ENCODE results near the gene SLC35A1.
"Not testable (repeated sequence)": the region's sequence is repeated elsewhere in the genome, so short reads cannot be mapped to it uniquely, and the experiment has no call there.

SLC35A1 gene

DNA sequence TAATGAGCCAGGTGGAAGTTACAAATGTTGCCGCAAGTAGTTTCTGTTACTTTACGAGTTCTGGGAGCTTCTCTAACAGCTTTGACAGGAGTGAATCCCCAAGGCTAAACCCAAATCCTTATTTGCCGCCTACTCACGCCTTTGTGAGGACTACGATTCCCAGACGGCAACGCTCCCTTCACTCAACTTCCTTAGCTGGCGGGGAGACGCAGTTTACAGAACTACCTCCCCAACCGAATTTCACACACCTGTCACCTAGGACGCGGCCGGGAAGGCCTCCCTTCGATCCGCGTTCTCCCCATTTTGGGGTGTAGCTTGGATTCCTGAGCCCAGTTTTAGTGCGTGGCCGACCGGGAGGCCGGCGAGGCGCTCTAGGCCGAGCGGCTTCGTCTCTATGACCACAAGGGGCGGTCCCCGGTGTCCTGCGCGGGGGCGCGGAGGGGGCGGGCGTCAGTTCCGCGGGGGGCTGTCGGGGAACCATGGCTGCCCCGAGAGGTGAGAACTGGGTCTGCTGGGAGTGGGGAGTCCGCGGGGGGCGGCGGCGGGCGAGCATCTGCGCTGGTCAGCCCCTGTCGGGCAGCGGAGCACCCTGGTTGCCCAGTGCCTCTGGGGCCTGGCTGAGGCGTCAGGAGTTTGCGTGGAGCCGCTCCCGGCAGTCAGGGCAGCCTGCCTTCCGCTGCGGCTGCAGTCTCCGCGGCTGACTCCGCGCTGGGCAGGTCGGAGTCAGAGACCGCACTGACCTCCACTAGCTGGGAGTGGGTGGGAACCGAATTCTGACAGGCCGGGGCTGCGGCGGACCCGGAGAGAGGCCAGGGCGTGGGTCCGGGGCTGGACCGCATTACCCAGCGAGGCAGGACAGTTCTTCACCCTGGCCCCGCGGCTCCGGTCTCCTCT lies at the start of gene SLC35A1:
Gene SLC35A1 (plus strand): TSS at position 450 of the 894 bp plus-strand sequence. CDS start 30 bp downstream, at position 480.
- peak; percentile 79 to 93 (median 92) for DNase-seq

- no peak for DNase-seq
Measured at GRCh38 chr6:87426789-87427188, 46.0 kb upstream of the SLC35A1 start.

DNA sequence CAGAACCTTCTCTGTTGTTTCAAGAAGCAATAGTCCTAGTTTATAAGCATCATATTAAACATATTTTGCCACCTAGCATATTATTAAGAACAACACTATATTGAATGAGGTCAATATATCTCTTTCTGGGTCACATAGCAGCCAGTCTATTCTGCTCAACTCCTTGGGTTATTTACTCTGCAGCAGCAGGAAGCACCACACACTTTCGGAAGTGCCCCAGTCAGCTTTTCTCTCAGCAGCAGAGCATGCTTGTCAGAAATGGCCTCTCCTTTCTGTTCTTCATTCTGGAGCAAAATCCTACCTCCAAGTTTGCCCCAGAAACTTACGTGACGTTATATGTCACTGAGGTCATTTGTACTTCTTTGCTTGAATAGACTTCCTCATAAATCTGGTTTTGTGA lies 42.3 kb upstream of the SLC35A1 start:
- no peak for DNase-seq

- no peak for DNase-seq
Measured at GRCh38 chr6:87431263-87431662, 41.5 kb upstream of the SLC35A1 start.

DNA sequence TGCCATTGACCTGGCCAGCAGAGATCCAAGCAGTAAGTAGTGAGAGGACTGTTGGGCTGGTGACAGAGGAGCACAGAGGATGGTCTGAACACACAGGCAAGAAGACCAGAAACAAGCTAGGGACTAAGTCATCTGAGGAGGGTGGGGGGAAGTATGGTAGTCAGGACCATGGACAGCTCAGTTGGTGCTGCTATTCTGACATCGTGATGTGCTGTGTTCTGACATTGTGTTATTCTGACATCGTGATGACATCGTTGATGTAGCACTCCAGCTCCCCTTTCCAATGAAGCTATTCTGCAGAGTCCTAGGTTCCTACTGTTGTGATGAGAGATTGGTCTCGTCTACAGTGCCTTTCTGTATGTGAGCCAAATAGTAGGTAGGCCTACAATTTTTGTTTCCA lies 36.3 kb upstream of the SLC35A1 start:
- peak; percentile 47 to 70 (median 65) for DNase-seq

DNA sequence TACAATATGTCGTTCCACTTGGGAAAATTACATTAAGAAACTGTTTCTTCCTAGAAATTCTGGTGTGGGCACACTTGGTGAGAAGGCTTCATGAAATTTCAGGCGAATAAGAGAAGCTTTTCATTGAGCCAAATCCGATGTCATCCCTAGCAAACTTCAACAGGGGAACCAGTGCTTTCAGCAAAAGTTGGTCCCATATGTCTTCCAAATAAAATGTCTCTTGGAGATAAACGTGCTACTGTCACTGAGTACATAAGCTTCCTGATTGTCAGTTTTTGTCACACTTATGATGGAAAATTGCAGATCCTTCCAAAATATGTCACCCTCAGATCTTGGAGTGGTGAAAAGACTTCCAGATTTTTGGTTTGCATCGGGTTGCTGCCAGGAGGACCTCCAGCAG lies 31.1 kb upstream of the SLC35A1 start:
- no peak for DNase-seq

DNA sequence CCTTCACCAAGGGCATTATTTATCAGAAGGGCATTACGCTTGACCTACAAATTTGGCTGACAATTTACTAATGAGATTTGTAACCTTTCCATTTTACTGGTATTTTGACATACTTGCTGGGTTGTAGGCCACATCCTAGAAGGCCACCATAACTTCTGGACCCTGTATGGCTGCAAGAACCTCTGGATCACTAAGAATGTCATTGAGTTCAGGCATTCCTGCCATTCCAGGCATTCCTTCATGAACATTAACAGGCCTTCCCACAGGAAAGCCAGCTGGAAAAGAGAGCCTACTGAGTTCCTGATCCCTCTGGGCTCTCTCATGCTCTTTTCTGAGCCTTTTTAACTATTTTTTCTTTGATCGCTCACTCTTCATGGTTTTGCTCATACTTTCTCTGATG lies 28.4 kb upstream of the SLC35A1 start:
- DNase-seq: no peak

GRCh38 chr6:87465051-87465450 lies 7.7 kb upstream of the SLC35A1 start:
- peak in 1 of 3 donors; percentile 16 for DNase-seq

GRCh38 chr6:87473419-87473903 lies 687 bp downstream of the SLC35A1 start:
- peak; percentile 18 to 34 (median 26) for DNase-seq

GRCh38 chr6:87481931-87482330 lies 9.2 kb downstream of the SLC35A1 start:
- DNase-seq: peak; percentile 35 to 72 (median 67)

- peak; percentile 45 to 67 (median 58) for DNase-seq
Measured at GRCh38 chr6:87482366-87482765, 9.6 kb downstream of the SLC35A1 start.

DNA sequence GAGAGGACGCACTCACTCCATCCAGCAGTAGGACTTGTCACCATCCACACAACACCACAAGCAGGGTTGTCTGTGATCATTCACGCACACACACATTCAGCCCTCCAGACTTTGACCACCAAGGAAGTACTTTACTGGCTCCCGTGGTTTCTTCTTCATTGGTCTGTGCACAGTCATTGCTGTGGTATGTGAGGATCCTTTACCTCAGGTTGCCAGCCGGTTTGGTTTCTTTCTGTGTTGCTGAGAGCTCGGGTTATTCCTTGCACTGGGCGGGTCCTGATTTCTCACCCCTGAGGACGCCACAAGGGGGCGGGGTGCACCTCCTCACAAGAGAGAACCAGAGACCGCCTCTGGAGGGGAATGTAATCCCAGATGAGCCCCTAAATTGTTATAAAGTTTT lies 11.2 kb downstream of the SLC35A1 start:
- peak in 2 of 3 donors; percentile 4 to 15 for DNase-seq

DNA sequence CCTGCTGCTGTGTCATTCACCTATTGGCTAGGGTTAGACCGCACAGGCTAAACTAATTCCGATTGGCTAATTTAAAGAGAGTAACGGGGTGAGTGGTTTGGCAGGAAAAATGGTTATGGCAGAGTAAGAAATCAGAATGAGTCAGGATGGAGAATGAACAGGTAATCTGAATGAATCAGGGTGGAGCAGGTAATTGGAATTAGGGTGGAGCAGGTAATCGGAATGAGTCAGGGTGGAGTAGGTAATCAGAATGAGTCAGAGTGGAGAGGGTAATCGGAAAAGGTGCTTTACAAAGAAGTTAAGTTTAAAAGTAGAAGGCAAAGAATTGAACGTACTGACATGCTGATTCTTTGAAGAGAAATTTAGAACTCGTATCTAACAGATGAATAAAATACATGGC lies 11.7 kb downstream of the SLC35A1 start:
- no peak for DNase-seq

- DNase-seq: no peak
Measured at GRCh38 chr6:87487555-87487954, 14.8 kb downstream of the SLC35A1 start.

GRCh38 chr6:87489326-87489725 lies 16.6 kb downstream of the SLC35A1 start:
- DNase-seq: not testable (repeated sequence)

- peak in 1 of 3 donors; percentile 4 for DNase-seq
Measured at GRCh38 chr6:87494761-87495422, 22.1 kb downstream of the SLC35A1 start.

DNA sequence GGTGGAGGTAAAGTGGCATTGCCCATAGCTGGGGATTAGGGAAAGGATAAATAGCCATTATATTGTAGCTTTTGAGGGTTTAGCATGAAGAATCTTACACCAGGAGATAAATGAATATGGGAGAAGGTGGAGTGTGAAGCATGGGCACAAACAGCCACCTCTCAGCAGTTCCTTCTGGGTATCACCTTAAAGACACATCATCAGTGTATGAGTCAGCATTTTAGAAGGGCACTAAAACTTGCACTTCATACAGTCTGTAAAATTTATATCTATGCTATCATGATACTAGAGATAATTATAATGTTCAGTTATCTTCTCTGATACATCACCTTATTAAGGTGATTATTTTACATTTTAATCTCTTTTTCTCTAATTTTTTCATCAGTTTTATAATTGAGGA lies 25.3 kb downstream of the SLC35A1 start:
- DNase-seq: no peak

- no peak for DNase-seq
Measured at GRCh38 chr6:87501809-87502572, 29.2 kb downstream of the SLC35A1 start.

DNA sequence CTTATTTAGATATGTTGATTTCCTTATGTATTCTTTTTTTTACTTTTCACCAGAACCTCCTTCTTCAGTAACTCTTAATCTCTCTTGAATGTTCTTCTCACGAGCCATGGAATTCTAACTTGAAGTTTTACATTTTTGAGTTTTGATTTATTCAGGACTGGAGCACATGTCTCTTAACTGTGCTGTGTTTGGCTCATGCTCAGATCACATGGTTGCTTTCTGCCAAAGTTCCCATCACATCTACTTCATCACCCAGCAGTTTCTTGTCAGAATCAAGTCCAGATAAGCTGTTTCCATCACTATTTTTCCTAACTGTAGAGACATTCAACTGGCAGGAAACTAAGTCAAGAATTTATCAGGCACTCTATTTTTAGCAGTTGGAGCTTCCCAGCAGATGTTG lies 31.7 kb downstream of the SLC35A1 start:
- DNase-seq: no peak

DNA sequence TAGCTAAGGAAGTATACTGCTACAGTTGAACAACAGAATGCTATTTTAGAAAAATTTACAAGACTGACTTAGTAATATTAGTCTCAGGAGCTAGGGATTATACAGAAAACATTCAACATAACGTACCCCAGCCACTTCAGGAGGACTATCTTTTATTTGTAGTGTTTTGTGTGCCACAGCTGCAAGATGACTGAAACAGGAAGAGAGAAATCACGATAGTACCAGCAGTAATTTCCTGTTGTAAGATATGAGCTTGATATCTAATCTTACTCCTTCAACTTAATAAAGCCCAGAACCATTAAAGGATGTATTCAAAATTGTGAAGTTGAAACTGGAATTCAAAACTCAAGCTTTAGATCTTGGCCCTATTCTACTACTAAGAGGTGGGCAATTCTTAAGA lies 42.1 kb downstream of the SLC35A1 start:
- DNase-seq: no peak

DNA sequence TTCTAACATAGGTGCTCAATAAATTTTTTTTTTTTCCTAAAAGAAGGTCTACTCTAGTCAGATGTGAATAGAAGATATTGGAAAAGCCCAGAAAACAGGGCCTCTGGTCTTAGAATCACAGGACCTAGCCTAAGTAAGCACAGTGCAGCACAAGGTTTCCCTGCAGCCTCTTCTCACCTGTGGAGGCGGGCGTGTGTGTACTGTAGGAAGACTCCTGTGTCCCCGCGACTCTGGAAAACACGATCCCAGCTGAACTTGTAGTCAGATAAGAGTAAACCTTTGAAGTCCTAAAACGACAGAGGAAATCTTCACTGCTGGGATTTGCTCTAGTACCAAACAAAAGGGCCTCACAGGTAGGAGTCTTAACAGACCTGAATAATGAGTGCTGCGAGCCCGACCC lies 45.7 kb downstream of the SLC35A1 start:
- no peak for DNase-seq

DNA sequence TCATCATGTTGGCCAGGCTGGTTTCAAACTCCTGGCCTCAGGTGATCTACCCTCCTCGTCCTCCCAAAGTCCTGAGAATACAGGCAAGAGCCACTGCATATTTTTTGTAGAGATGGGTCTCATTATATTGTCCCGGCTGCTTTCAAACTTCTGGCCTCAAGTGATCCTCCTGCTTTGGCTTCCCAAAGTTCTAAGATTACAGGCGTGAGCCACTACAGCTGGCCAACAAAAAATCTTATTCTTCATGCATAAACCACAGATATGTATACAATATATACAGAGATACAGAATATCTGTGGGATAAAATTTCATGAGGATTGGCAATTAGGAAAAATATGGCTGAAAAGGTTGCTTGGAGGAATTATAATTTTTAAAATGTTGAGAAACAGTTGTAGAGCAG lies 49.9 kb downstream of the SLC35A1 start:
- no peak for DNase-seq

DNA sequence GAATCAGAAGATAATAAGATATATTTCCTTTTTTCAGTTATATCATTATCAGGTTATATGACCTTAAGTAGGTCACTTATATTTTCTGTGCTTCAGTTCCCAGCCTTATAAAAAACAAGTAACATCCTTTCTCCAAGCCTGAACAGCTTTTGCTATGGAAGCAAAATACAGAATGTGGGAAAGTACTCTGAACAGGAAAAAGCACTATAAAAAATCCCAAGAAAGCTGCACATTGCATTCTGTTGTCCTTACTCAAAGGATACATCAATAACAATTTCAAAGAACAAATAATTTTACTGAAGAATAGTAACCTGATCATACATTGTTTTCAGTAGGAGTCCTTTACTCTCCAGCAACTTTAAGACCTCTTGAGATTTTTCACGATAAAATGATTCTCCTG lies 56.4 kb downstream of the SLC35A1 start:
- no peak for DNase-seq

Data from suppressor macrophage treated with lipopolysaccharide for 1 hour (primary cell).